NB4 (cell line): ENCODE data around the gene CABCOCO1.

Experiments used
- CTCF ChIP-seq: IDR thresholded peaks from one replicate; pipeline ENCODE4 v1.5.1; 2012; ENCODE audit warnings: low read depth, low read length
- POLR2A ChIP-seq: IDR thresholded peaks from 2 replicates; pipeline ENCODE4 v1.6.1; 2011; ENCODE audit warnings: mild to moderate bottlenecking; ENCODE audit not compliant: insufficient read length; ENCODE audit errors: extremely low read depth
- TF ChIP-seq, protein P1 (sequence below): IDR thresholded peaks from 2 replicates; pipeline ENCODE4 v1.6.1; 2011; ENCODE audit warnings: low read depth, low read length

- TF ChIP-seq CTCF: no peak
- TF ChIP-seq, protein P1, sequence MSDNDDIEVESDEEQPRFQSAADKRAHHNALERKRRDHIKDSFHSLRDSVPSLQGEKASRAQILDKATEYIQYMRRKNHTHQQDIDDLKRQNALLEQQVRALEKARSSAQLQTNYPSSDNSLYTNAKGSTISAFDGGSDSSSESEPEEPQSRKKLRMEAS: no peak
- TF ChIP-seq POLR2A: no peak
These were observed 42.4 kb downstream of the CABCOCO1 start for GRCh38 chr10:61705022-61705613.
